Right cardiac atrium (tissue), 5 donors: Measurements from ENCODE around the gene SLC44A5. TPM values are rescaled to one million over a fixed set of nuclear protein-coding genes. Genes with fewer than 3 reads are reported as not detected.
A peak's percentile ranks its signal among the peaks of the same experiment; 100 is the strongest.
"Not testable (repeated sequence)": the region's sequence is repeated elsewhere in the genome, so short reads cannot be mapped to it uniquely, and the experiment has no call there.

Experiments
- ATAC-seq, 2 donors: fragments of 200-7000 bp; cut with Tn5 transposase; one replicate each; pipeline versions ENCODE4 v1.8.0 to v1.9.1; 2020; ENCODE audit warnings: moderate library complexity in 2 of 2, mild to moderate bottlenecking in 1 of 2
- DNase-seq, 3 donors: peaks; one replicate each; pipeline ENCODE4 v3.0.0-alpha.2; 2020
- H3K27ac ChIP-seq: one replicate; pipeline ENCODE4 v1.5.1; 2013; ENCODE audit warnings: mild to moderate bottlenecking, low read length, control low read depth, moderate library complexity
- H3K27me3 ChIP-seq: one replicate; pipeline ENCODE4 v1.6.1; 2013; ENCODE audit not compliant: control insufficient read depth, insufficient read depth
- H3K4me1 ChIP-seq: one replicate; pipeline ENCODE4 v1.6.1; 2013; ENCODE audit warnings: low read length; ENCODE audit not compliant: control insufficient read depth, insufficient read depth
- H3K4me3 ChIP-seq: one replicate; pipeline ENCODE4 v1.5.1; 2013; ENCODE audit warnings: low read length, control low read depth
- H3K9me3 ChIP-seq: one replicate; pipeline ENCODE4 v1.6.1; 2013; ENCODE audit warnings: low read length; ENCODE audit not compliant: control insufficient read depth
- WGBS: extraction: QIAGEN DNeasy Blood & Tissue Kit; methylation state at CpG from one replicate; pipeline ENCODE4 v1.1.7; 2013; 5-methylcytosine and 5-hydroxymethylcytosine counted together
- intact Hi-C, 4 donors: fragments of 100-400 bp; cut with DNase I; formaldehyde crosslinking; loops; one replicate each; pipeline versions ENCODE4 v1.11.0 to v1.14.0; 2022 to 2023
- polyA plus RNA-seq: library from polyadenylated mRNA; stranded (reverse); fragments of 200-250 nt; gene quantifications from one replicate; pipeline ENCODE4 v1.2.3, GENCODE V29; 2013
- total RNA-seq, 4 donors: library from RNA; stranded (reverse); fragmentation: NEBNext Ultra II Directional; extraction: Animal tissue kit (Norgen Biotek cat#: 25700); gene quantifications; one replicate each; pipeline ENCODE4 v1.2.1, GENCODE V29; 2021
- donor health status: healthy with polysubstance abuse.
- donor health status: DM: no; HTN: yes; CAD: no.
- donor health status: DM: no; HTN: no; CAD: no.
- donor health status: DM: no; HTN: yes; CAD: no; lungs with severe emphysema.
- donor health status: DM: yes; HTN: yes; CAD: no.

The SLC44A5 gene
- total and polyA plus RNA-seq, 5 donors: 0.48 to 4.1 (median 1.2) TPM

GRCh38 chr1:75211648-75212047 lies 399.3 kb downstream of the SLC44A5 start:
- DNase-seq (no peak), ATAC-seq (no peak)
- H3K4me1 ChIP-seq: no peaks in the 10 kb centered on the region
- H3K27ac ChIP-seq: no peak overlapping the region
- intact Hi-C loops: no loop called here
- WGBS: 58% methylated on average over 1 of the region's 1 CpG
- no peak overlapping the region for H3K4me3 ChIP-seq
- no peaks in the 10 kb centered on the region for H3K27me3 ChIP-seq
- no peaks in the 10 kb centered on the region for H3K9me3 ChIP-seq

DNA sequence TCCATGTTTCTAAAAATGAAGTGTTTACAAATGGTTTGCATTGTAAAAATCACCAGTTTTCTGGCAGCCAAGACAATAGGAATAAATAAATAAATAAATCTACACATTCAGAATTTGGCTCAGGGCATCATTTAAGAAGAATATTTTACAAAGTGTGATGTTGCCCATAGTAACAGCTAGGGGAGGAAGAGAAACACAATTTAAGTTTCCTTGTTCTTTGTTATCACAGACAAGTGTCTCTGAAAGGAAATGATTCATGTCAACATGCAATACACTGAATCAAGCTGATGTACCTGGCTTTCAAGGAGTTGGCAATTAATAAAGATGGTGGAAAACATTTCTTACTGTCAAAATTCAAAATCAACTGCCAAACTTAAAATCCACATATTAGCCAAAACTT lies 402.1 kb downstream of the SLC44A5 start:
- Histone ChIP-seq H3K27ac (no peak overlapping the region), H3K4me3 (no peak overlapping the region), H3K9me3 (no peaks in the 10 kb centered on the region), H3K4me1 (no peaks in the 10 kb centered on the region), H3K27me3 (no peaks in the 10 kb centered on the region)
- ATAC-seq: no peak
- DNase-seq: no peak
- intact Hi-C loops: loop anchor here in 2 of 4 donors (5.0 to 10.0 kb wide), 2 partner anchors 434 to 437 kb away; no protein-coding TSS in a partner anchor

- Histone ChIP-seq H3K27me3 (no peaks in the 10 kb centered on the region), H3K9me3 (no peaks in the 10 kb centered on the region), H3K27ac (no peak overlapping the region), H3K4me1 (no peaks in the 10 kb centered on the region), H3K4me3 (no peak overlapping the region)
- ATAC-seq (peak in 1 of 2 donors; percentile 58), DNase-seq (no peak)
- intact Hi-C loops: loop anchor here in 3 of 4 donors (2.0 to 10.0 kb wide), 3 partner anchors 429 to 433 kb away; no protein-coding TSS in a partner anchor
- 25% methylated on average over 8 of the region's 8 CpGs for WGBS
Observed at GRCh38 chr1:75203415-75204277, 407.3 kb downstream of the SLC44A5 start.

DNA sequence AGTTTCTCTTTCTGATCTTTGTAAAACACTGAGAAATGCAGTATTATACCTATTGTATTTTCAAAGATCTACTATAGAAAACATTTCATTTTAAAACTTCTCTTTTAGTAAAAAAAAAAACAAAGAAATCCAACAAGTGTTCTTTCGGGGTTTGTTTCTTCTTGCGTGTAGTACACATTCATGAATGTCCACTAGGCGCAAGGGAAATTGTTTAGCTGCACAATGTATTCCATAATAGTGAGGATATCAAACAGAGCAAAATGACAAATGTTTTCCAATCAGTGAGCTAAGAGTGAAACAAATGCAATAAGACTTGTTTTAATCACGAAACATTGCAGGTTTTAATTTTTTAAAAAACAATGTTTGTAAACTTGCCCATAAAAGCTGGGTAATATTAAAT lies 408.2 kb downstream of the SLC44A5 start:
- Histone ChIP-seq H3K27me3 (no peaks in the 10 kb centered on the region), H3K4me1 (no peaks in the 10 kb centered on the region), H3K9me3 (no peaks in the 10 kb centered on the region), H3K27ac (no peak overlapping the region), H3K4me3 (no peak overlapping the region)
- ATAC-seq (no peak), DNase-seq (no peak)
- WGBS: 87% methylated on average over 4 of the region's 4 CpGs
- intact Hi-C loops: loop anchor here in 3 of 4 donors (2.0 to 10.0 kb wide), 3 partner anchors 428 to 432 kb away; no protein-coding TSS in a partner anchor

DNA sequence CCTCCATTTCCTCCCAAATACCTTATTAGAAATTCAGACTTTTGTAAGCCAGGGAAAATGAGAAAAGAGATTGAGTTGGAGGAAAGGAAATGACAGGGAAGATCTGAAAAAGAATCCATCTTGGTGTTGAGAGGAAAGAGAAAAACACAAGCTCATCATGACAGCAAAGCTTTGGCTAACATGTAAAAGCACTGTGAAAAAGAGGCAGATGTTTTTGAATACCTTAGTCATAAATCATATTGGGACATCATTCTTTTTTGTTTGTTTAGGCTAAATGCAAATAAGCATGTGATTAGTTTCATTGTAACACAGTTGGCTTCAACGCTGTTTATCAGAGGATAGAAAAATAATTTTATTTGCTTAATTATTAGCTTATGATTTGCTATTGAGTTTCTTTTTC lies 412.2 kb downstream of the SLC44A5 start:
- no peaks in the 10 kb centered on the region for H3K4me1 ChIP-seq
- intact Hi-C loops: no loop called here
- peaks cover 2% of the 10 kb centered on the region for H3K27me3 ChIP-seq
- no peak for ATAC-seq
- no peak overlapping the region for H3K27ac ChIP-seq
- DNase-seq: no peak
- no peak overlapping the region for H3K4me3 ChIP-seq
- H3K9me3 ChIP-seq: no peaks in the 10 kb centered on the region
- 88% methylated on average over 1 of the region's 1 CpG for WGBS

GRCh38 chr1:75198163-75198562 lies 412.8 kb downstream of the SLC44A5 start:
- no peak overlapping the region for H3K4me3 ChIP-seq

DNA sequence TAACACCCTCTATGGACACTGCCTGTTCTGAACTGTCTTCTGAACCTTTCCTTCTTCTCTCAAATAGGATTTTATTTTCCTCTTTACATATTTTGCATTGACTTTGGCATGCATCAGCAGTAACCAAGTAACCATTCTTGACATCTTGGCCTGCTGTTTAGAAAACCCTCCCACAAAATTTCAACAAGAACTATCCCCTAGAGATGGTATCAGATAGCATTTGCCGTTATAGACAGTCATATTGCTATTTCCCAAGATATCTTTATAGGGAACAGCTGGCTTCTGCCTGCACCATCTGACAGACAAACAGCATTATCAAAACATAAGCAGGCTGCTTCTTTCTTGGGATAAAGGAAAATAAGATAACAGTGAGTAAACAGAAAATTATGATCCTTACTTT lies 422.0 kb downstream of the SLC44A5 start:
- intact Hi-C loops: no loop called here
- WGBS: 36% methylated on average over 1 of the region's 1 CpG
- ATAC-seq (no peak), DNase-seq (no peak)
- Histone ChIP-seq H3K27me3 (no peaks in the 10 kb centered on the region), H3K4me1 (no peaks in the 10 kb centered on the region), H3K4me3 (no peak overlapping the region), H3K27ac (no peak overlapping the region), H3K9me3 (no peaks in the 10 kb centered on the region)

More at GRCh38 chr1:75198163-75198562, 412.8 kb downstream of the SLC44A5 start:
- DNase-seq: no peak
- Histone ChIP-seq H3K27ac (no peak overlapping the region), H3K27me3 (peaks cover 2% of the 10 kb centered on the region), H3K9me3 (no peaks in the 10 kb centered on the region), H3K4me1 (no peaks in the 10 kb centered on the region)
- 38% methylated on average over 1 of the region's 1 CpG for WGBS
- intact Hi-C loops: no loop called here
- ATAC-seq: no peak

DNA sequence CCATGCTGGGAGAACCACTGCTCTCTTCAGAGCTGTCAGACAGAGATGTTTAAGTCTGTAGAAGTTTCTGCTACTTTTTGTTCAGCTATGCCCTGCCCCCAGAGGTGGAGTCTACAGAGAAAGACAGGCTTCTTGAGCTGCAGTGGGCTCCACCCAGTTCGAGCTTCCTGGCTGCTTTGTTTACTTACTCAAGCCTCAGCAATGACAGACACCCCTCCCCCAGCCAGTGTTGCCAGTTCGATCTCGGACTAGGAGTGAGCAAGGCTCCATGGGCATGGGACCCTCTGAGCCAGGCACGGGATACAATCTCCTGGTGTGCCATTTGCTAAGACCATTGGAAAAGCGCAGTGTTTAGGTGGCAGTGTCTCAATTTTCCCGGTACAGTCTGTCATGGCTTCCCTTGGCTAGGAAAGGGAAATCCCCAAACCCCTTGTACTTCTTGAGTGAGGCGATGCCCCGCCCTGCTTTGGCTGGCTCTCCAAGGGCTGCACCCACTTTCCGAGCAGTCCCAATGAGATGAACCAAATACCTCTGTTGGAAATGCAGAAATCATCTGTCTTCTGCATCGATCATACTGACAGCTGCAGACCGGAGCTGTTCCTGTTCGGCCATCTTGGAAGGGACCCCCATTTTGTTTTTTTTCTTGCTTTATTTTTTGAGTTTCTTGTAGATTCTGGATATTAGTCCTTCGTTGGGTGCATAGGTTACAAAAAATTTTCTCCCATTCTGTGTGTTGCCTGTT lies 429.5 kb downstream of the SLC44A5 start:
- H3K9me3 ChIP-seq, H3K27me3 ChIP-seq, intact Hi-C loops, ATAC-seq, H3K27ac ChIP-seq, H3K4me3 ChIP-seq, H3K4me1 ChIP-seq: not testable (repeated sequence)
- peak in 1 of 3 donors; percentile 21 for DNase-seq
- WGBS: 85% methylated on average over 13 of the region's 13 CpGs

DNA sequence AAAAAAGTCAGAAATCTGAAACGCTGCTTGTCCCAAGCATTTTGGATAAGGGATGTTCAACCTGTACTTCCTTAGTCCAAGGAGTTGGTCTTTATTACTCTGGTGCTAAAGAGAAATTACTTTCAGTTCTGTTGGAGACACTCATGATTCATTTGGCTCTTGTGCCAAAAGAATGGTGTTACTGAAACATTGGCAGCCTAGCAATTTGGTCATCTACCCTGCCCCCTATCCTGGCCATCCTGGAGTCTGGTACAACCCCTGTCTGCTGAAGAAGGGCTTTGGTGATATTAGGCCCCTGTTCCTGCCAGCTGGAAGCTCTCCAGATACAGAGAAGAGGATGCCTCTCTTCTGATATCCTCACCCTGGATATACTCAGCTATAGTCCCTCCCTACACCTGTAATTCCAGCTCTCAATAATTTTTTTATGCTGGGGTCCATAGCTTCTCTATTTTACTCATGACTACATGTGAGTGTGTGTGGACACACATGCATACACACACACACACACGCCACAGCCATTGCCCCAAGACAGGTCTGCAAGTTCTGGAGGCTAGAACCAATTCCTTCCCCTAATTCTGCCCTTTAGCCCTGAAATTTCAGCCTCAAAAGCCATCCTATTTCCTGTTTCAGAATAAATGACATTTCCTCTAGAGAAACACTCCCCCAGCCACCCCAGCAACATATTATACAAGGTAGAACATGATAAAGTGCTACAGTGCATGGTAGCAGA lies 436.7 kb downstream of the SLC44A5 start:
- intact Hi-C loops: no loop called here
- DNase-seq (no peak), ATAC-seq (no peak)
- H3K27ac ChIP-seq: no peak overlapping the region
- H3K27me3 ChIP-seq: no peaks in the 10 kb centered on the region
- no peaks in the 10 kb centered on the region for H3K4me1 ChIP-seq
- WGBS: 72% methylated on average over 2 of the region's 2 CpGs
- H3K4me3 ChIP-seq: no peak overlapping the region
- H3K9me3 ChIP-seq: no peaks in the 10 kb centered on the region

DNA sequence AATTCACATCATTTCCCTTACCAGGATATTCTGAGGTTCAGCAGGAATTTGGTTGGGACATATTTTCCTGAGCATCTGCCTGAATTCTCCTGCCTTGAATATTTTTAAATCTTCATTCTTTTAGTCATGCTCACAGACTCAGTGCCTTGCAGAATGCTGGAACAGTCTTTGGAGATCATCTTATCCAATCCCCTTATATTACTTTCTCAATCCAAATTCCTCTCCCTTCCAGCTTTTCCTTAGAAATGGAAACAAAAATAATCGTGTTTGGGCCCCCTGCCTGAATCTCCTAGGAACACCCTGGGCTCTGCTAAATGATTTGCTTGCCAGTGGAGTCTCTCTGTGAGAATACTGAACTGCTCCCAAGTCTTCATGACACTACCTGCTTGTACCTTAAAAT lies 438.4 kb downstream of the SLC44A5 start:
- no peaks in the 10 kb centered on the region for H3K9me3 ChIP-seq
- H3K4me3 ChIP-seq: no peak overlapping the region
- intact Hi-C loops: no loop called here
- H3K4me1 ChIP-seq: no peaks in the 10 kb centered on the region
- peak; percentile 18 to 68 for ATAC-seq
- H3K27me3 ChIP-seq: no peaks in the 10 kb centered on the region
- H3K27ac ChIP-seq: no peak overlapping the region
- WGBS: 27% methylated on average over 1 of the region's 1 CpG
- no peak for DNase-seq

GRCh38 chr1:75171876-75172275 lies 439.0 kb downstream of the SLC44A5 start:
- Histone ChIP-seq H3K27ac (no peak overlapping the region), H3K9me3 (no peaks in the 10 kb centered on the region), H3K27me3 (no peaks in the 10 kb centered on the region), H3K4me3 (no peak overlapping the region), H3K4me1 (no peaks in the 10 kb centered on the region)
- 73% methylated on average over 1 of the region's 1 CpG for WGBS
- no peak for DNase-seq
- ATAC-seq: no peak
- intact Hi-C loops: no loop called here
